Liver (tissue), 3 donors: ENCODE data around the gene GLE1.

ENCODE experiments used
- FOXA1 ChIP-seq: IDR thresholded peaks from 2 replicates; pipeline ENCODE4 v1.6.1; 2016; ENCODE audit warnings: antibody characterized with exemption
- HNF4G ChIP-seq: IDR thresholded peaks from 2 replicates; pipeline ENCODE4 v1.6.1; 2016; ENCODE audit warnings: antibody characterized with exemption
- JUND ChIP-seq, 2 donors: IDR thresholded peaks; 2 replicates each; pipeline ENCODE4 v1.6.1; 2016; ENCODE audit warnings: antibody characterized with exemption in 2 of 2
- TAF1 ChIP-seq: conservative IDR thresholded peaks from 2 replicates; pipeline ENCODE4 v1.6.1; 2016; ENCODE audit warnings: antibody characterized with exemption, mild to moderate bottlenecking
- TF ChIP-seq, protein P1 (sequence below): fragments of 150-350 bp; IDR thresholded peaks from 2 replicates; pipeline ENCODE4 v1.5.1; 2017; ENCODE audit warnings: improper control_type of control experiment, low read depth, low read length; ENCODE audit not compliant: missing input control
- TF ChIP-seq, protein P2 (sequence below): IDR thresholded peaks from 2 replicates; pipeline ENCODE4 v1.6.1; 2016; ENCODE audit warnings: antibody characterized with exemption
- TF ChIP-seq, protein P3 (sequence below): IDR thresholded peaks from 2 replicates; pipeline ENCODE4 v1.6.1; 2016; ENCODE audit warnings: antibody characterized with exemption
- donor health status: healthy.
- donor health status: healthy.

GRCh38 chr9:128556926-128557634 lies 52.6 kb downstream of the GLE1 start:
- no peak for TF ChIP-seq FOXA1
- TF ChIP-seq, protein P1, sequence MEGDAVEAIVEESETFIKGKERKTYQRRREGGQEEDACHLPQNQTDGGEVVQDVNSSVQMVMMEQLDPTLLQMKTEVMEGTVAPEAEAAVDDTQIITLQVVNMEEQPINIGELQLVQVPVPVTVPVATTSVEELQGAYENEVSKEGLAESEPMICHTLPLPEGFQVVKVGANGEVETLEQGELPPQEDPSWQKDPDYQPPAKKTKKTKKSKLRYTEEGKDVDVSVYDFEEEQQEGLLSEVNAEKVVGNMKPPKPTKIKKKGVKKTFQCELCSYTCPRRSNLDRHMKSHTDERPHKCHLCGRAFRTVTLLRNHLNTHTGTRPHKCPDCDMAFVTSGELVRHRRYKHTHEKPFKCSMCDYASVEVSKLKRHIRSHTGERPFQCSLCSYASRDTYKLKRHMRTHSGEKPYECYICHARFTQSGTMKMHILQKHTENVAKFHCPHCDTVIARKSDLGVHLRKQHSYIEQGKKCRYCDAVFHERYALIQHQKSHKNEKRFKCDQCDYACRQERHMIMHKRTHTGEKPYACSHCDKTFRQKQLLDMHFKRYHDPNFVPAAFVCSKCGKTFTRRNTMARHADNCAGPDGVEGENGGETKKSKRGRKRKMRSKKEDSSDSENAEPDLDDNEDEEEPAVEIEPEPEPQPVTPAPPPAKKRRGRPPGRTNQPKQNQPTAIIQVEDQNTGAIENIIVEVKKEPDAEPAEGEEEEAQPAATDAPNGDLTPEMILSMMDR = no peak
- TF ChIP-seq, protein P2, sequence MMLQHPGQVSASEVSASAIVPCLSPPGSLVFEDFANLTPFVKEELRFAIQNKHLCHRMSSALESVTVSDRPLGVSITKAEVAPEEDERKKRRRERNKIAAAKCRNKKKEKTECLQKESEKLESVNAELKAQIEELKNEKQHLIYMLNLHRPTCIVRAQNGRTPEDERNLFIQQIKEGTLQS = no peak
- TF ChIP-seq, protein P3, sequence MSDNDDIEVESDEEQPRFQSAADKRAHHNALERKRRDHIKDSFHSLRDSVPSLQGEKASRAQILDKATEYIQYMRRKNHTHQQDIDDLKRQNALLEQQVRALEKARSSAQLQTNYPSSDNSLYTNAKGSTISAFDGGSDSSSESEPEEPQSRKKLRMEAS = no peak
- no peak for TF ChIP-seq TAF1
- TF ChIP-seq JUND (IDR thresholded peaks at IDR 0.05) = peak; percentile 32 to 46
- TF ChIP-seq HNF4G = peak; percentile 47
